ENCODE results near the gene WDFY4.

- TF ChIP-seq CTCF (IDR thresholded peaks at IDR 0.05) (no peak), SMC3 (IDR thresholded peaks at IDR 0.05; ENCODE audit: low read depth, low read length) (no peak), REST (IDR thresholded peaks at IDR 0.05; ENCODE audit: low read depth, low read length) (no peak), TAF1 (IDR thresholded peaks at IDR 0.05; ENCODE audit: borderline replicate concordance, low read depth, low read length) (no peak), NFIC (IDR thresholded peaks at IDR 0.05; ENCODE audit: borderline replicate concordance) (no peak), RAD21 (IDR thresholded peaks at IDR 0.05; ENCODE audit: low read length) (no peak), EP300 (IDR thresholded peaks at IDR 0.05; ENCODE audit: borderline replicate concordance in 1 of 2, low read depth in 1 of 2, low read length in 1 of 2) (no peak), ELF1 (IDR thresholded peaks at IDR 0.05) (no peak), POLR2AphosphoS5 (IDR thresholded peaks at IDR 0.05; ENCODE audit: low read depth, low read length) (no peak), MEF2A (IDR thresholded peaks at IDR 0.05; ENCODE audit: borderline replicate concordance, low read depth) (no peak), CHD2 (IDR thresholded peaks at IDR 0.05; ENCODE audit: low read length, partially characterized antibody) (no peak), SIN3A (IDR thresholded peaks at IDR 0.05; ENCODE audit: borderline replicate concordance, low read depth, low read length) (no peak), GABPA (IDR thresholded peaks at IDR 0.05; ENCODE audit: low read depth) (no peak), PBX3 (IDR thresholded peaks at IDR 0.05) (no peak)
Measured at GRCh38 chr10:48749254-48749787, 64.6 kb downstream of the WDFY4 start.
